ENCODE data around the gene ARL5C.

The ARL5C gene, protein sequence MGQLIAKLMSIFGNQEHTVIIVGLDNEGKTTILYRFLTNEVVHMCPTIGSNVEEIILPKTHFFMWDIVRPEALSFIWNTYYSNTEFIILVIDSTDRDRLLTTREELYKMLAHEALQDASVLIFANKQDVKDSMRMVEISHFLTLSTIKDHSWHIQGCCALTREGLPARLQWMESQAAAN

DNA sequence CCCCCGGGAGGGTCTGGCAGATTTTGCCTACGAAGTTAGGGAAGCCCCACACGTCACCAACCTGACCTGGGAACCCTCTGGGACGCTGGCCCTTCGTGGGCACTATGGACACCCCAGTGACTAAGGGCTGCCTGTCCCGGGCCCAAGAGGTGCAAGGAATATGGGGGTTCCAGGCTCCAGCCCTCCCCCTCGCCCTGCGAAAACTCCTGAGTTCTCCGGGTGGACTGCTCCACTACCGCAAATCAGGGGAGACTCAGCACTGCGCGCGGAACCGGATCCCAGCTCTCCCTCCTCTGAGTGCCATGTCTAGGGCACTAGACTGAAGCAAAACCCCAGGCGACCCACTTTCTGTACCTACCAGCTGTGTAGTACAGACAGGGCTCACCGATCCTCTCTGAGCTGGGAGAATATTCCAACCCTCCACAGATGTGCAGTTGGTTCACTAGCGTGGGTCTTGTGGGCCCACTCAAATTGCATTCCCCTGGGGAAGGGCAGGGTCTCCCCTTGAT lies at the start of gene ARL5C:
TSS of gene ARL5C (minus strand) at position 321 of the 509 bp plus-strand sequence. CDS start 401 bp downstream, outside the sequence.
- peak within 1 kb of the TSS; percentile 44 for H3K4me3 ChIP-seq (ENCODE audit: low read depth, low read length)
- DNase-seq (ENCODE audit: low read depth): no peak

DNA sequence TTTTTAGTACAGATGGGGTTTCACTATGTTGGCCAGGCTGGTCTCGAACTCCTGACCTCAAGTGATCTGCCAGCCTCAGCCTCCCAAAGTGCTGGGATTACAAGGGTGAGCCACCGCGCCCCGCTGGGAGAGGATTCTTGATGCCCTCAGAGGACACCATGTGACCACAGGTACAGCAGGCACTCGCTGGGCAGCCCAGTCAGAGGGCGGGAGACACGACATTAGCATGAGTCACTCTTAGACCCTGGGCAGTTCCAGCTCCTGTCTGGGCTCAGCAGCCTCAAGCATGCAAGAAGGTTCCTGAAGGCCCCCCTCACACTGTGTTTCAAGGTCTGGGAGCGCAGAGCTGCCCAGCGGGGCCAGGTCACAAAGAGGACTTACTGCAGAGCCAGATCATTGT lies 47.9 kb upstream of the ARL5C start:
- no peak for DNase-seq (ENCODE audit: low read depth)
- no peak overlapping the region for H3K4me3 ChIP-seq (ENCODE audit: low read depth, low read length)

DNA sequence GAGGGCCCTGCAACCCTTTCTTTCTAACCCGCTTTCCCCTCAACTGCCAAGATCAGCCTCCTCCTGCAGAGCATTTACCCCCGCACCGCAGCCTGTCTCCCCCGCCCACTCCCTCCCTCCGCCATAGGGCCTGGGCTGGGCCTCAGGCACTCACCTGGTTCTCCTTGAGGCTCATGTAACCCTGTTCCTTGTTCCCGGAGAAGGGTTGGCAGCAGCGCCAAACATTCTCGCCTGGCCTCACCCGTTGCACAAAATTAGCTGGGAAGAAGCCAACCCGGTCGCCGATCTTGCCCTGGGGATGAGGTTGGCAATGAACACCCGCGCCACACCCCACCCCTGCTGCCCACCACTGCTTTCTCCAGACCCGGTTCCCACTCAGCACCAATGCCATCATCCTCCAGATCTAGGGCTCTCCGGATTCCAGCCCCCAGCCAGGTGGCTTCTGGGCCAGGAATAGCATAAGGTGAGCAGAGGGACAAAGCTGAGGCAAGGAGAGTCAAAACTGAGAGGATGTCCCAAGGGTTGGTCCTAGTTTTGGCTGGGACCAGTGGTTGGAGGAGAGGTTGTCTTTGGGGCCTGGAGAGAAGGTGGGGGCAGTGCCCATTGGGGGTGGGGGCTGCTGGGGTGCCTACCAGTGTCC lies 47.0 kb upstream of the ARL5C start:
- no peak for DNase-seq (ENCODE audit: low read depth)
- H3K4me3 ChIP-seq (ENCODE audit: low read depth, low read length): no peak overlapping the region

DNA sequence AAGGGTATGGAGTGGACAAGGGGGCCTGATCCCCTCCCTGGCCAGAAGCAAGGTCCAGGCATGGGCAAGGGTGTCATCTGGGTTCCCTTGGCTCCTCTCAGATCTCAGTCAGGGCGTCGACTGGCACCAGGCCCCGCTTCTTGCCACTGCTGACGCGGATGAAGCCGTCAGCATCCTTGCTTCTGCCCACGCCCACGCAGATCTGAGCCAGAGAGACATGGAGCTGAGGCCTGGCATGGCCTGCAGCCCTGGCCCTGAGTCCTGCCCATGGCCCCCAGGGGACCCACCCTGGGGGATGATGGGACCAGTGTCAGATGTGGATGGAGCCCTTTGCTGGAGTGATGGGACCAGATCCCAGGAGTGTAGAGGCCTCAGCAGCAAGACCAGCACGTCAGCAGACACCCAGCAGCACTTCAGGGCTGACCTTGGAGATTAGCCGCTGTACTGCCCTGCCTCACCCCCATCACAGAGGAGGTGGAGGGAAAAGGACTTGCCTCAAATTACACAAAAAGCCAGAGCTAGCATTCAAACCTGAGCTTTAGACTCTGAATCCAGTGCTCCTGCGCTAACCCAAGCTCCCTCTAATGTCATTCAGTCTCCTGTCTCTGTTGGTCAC lies 46.3 kb upstream of the ARL5C start:
- DNase-seq (ENCODE audit: low read depth): no peak
- H3K4me3 ChIP-seq (ENCODE audit: low read depth, low read length): no peak overlapping the region

DNA sequence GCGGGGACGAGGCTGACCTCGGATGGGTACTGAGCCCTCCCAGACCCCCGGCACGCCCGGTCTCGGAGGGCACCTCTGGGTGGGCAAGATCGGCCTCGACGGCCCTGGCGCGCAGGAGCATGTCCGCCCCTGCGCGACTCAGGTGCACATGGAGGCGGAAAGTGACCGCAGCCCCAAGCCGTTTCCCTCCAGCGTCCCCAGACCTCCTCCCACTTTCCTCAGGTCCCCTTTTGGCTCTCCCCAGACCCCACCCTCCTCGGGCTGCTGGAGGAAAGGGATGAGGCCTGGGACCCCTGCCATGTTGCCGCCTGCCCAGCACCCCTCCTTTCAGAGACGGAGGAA lies 44.1 kb upstream of the ARL5C start:
- DNase-seq (ENCODE audit: low read depth): no peak
- H3K4me3 ChIP-seq (ENCODE audit: low read depth, low read length): peak overlapping the region; percentile 25

DNA sequence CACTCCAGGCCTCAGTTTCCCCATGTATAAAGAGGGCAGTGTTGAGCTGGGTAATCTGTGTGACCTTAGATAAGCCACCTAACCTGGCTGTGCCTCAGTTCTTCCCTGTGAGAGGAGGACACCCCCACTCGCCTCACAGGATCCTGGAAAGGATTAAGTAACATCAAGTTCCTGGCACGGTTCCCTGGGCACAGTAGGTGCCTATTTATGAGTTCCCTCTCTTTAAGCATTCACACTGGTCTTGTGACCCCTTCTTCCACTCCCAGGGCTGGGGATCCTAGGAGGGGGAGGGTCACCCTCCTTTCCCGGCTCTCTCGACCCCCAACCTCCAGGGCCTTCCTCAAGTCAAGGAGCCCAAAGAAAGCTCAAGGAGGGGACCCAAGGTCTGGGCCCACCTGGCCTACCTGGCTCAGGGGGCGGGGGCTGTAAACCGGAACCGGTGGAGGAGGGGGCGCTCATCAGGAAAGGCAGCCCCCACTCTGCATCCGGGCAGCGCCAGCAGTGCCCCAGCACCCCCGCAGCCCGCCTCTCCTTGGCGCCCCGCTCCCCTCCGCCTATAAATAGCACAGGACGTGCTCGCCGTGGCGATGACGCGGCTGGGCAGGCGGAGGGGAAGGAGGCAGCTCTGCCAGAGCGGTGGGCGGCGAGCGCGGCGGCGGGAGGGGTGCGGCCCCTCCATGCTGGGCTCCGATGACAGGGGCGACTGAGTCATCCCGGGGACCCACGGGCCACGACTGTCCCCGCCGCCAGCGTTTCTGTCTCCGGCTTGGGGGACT lies 43.5 kb upstream of the ARL5C start:
- no peak for DNase-seq (ENCODE audit: low read depth)
- H3K4me3 ChIP-seq (ENCODE audit: low read depth, low read length): peak overlapping the region; percentile 25

DNA sequence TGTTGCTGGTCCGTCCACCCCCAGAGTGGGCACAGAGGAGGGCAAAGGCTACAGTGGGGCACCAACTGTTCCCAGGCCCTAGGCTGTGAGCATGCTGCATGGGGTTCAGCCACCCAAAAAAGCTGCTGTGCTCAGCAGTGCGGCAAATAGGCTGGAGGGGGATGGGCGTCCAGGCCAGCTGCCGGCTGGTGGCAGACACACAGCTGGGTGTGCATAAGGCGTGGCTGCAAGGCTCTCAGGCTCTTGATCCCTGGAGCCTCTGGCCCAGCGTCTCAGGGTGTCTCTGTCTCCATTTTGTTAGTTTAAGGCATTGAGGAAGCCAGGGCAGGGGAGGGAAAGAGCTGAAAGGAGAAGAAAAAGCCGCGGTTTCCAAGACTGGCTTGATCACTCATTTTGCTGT lies 42.9 kb upstream of the ARL5C start:
- DNase-seq (ENCODE audit: low read depth): no peak
- no peak overlapping the region for H3K4me3 ChIP-seq (ENCODE audit: low read depth, low read length)

DNA sequence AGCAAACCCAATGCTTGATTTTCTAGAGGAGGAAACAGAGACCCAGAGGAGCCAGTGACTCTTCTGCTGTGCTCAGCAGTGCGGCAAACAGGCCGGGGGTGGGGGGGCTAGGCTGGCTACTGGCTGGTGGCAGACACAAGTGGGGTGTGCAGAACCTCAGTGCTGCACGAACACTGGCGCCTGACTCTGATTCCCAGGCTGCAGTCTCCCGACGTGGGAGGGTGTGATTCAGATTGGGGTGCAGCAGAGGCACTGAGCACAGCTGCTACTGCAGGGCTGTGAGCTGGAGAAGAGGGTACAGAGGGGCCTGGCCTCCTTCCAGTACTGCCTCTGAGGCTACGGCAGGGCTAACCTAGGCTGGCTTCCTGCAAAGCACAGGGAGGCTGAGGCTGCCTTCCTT lies 42.2 kb upstream of the ARL5C start:
- no peak overlapping the region for H3K4me3 ChIP-seq (ENCODE audit: low read depth, low read length)
- no peak for DNase-seq (ENCODE audit: low read depth)

DNA sequence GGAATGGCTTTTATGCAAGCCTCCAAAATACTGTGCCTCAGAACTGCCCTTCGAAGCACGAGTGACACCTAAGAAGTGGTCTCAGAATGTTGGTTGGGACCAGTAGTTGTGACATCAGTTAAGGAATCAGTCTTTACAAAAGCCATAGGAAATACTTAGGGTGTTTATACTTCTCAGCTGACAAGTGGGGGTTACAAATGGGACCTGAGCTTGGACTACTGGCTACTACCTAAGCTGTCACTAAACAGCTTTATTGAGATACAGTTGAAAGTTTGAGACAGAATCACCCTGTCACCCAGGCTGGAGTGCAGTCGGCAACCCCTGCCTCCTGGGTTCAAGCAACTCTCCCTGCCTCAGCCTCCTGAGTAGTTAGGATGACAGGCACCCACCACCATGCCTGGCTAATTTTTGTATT lies 39.2 kb upstream of the ARL5C start:
- H3K4me3 ChIP-seq (ENCODE audit: low read depth, low read length): no peak overlapping the region
- no peak for DNase-seq (ENCODE audit: low read depth)

DNA sequence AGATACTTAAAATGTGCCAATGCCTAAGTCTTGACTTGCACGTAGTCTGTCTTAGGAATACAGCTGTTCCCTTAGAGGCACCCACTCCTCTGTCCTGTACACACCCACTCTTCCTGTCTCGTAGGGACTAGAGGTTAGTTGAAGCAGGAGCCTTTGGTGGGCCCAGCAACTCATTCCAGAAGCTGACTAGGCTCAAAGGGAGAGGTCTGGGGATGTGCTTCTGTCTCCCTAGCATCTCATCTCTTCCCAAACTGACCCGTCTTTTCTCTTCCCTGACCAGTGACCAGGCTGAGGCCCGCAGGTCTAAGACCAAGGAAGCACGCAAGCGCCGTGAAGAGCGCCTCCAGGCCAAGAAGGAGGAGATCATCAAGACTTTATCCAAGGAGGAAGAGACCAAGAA lies 38.3 kb upstream of the ARL5C start:
- DNase-seq (ENCODE audit: low read depth): no peak
- no peak overlapping the region for H3K4me3 ChIP-seq (ENCODE audit: low read depth, low read length)

DNA sequence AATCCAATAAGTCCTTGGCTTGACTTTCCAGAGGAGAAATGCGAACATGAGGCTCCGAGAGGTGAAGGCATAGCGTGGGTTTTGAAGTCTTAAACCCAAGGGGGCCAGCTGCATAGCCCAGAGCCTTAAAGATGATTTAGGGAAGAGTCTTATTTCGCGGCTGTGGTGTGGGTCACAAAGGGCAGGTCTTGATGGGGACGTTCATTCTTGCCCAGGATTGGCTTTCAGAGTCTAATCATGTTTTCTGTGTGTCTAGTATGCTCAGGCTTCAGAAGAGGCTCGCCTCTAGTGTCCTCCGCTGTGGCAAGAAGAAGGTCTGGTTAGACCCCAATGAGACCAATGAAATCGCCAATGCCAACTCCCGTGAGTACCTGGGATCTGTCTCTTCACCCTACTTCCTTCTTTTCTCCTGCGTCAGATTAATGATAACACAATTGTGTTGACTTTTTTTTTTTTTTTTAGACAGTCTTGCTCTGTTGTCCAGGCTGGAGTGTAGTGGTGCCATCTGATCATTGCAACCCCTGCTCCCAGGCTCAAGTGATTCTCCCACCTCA lies 35.1 kb upstream of the ARL5C start:
- no peak for DNase-seq (ENCODE audit: low read depth)
- peak overlapping the region; percentile 62 for H3K4me3 ChIP-seq (ENCODE audit: low read depth, low read length)

DNA sequence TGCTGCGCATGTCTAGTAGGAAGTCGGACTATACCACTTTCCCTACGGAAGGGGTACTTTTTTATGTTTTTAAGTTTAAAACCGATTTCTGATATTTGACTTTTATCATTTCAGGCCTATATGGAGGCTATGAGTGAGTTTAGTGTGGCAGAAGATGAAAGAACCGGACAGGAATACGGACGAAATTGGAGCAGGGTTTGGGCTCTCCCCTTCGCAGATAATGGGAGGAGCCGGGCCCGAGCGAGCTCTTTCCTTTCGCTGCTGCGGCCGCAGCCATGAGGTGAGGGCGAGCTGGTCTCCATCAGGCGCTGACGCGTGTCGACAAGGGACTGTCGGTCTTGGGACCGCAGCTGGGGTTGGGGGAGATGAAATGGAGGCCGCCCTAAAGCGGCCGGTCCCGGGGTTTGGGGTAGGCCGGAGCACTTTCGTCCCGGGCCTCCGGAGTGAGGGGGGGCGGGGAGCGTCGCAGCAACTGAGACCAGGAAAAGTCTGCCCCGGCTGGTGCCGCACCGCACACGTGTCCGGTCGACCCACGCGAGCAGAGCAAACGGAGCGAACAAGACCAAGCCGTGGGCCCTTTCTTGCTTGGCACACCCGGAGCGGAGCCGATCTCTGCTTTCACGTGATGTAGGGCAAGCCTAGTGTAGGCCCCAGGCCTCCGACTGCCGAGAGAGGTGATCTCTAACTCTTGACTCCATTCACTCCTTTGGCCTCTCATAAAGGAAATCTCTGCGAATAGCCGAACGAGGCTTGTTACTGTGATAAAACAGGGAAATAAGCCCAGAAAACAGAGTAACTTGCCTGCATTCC lies 34.3 kb upstream of the ARL5C start, which contains the start of gene RPL19:
TSS of gene RPL19 (plus strand) at position 214 of the 810 bp plus-strand sequence. CDS start at position 276, 62 bp downstream.
- DNase-seq (ENCODE audit: low read depth): no peak

DNA sequence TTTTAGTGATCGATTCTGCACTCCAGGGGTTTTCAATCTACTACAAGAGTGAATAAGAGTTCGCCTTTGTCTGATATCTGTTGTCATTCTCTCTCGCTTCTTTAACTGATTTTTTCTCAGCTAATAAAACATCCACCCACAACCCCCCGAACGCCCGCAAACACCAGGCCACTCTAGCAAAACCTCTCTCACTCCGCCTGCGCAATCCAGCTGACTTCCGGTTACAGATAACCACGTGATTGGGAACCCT lies 33.8 kb upstream of the ARL5C start:
- peak; percentile 84 for DNase-seq (ENCODE audit: low read depth)
- peak overlapping the region; percentile 62 for H3K4me3 ChIP-seq (ENCODE audit: low read depth, low read length)

More for the DNA sequence above, 34.3 kb upstream of the ARL5C start, which contains the start of gene RPL19:
- H3K4me3 ChIP-seq (ENCODE audit: low read depth, low read length): peak within 1 kb of the TSS; percentile 62

DNA sequence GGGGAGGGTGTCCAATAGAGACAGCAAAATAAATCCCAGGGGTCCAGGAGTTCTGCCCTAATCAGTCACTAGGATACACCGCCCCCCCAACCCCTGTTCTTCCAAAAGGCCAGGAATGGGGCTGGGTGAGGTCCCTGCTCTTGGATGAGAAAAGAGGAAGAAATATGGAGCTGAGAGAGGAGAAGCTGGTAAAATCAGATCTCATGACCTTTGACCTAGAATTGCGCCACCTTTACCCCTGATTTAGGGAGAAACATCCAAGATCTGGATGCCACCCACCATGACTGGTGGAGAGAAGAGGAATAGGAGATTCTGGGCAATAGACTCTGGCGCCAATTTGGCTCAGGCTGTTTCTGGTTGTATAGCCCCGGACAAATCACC lies 32.2 kb upstream of the ARL5C start:
- peak overlapping the region; percentile 90 for H3K4me3 ChIP-seq (ENCODE audit: low read depth, low read length)

DNA sequence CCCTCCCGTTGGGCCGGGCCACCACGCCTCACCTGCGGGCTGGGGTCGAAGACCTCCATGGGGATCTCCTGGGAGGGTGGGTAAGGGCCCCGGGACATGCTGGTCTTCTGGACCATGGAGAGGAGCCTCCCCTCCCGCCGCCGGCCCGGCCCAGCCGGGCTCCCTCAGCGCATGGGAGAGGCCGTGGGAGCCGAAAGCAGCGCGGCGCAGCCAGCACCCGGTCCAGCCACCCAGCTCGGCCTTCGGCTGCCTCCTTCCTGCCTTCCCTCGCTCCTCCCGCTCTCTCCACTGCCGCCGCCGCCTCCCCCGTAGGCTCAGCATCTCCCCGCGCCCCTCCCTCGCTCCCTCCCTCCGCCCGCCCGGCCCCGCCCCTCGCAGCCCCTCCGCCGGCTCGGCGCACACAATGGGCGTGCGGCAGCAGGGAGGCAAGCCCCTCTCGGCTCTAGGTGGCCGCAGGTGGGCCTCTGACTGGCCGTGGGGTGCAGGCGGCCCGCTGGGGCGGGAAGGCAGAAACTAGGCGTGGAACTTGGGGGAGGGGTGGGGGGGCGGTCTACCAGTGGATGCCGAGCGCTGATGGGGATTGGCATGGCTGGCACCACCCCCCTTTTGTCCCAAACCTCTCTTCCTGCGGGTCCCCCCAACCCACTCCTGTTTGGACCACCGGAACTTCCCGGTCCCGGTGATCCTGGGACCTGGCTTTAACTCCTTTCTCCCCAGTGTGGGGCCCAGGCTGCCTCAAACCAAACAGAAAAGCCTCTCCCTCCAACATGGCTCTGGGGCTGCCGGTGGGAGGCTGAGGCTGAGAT lies 31.6 kb upstream of the ARL5C start, which contains the start of gene CACNB1:
TSS of gene CACNB1 (minus strand) at position 290 of the 806 bp plus-strand sequence. CDS start at position 116, 174 bp downstream.
- DNase-seq (ENCODE audit: low read depth): peak; percentile 34
- H3K4me3 ChIP-seq (ENCODE audit: low read depth, low read length): peak within 1 kb of the TSS; percentile 90

More for the DNA sequence above, 32.2 kb upstream of the ARL5C start:
- no peak for DNase-seq (ENCODE audit: low read depth)

DNA sequence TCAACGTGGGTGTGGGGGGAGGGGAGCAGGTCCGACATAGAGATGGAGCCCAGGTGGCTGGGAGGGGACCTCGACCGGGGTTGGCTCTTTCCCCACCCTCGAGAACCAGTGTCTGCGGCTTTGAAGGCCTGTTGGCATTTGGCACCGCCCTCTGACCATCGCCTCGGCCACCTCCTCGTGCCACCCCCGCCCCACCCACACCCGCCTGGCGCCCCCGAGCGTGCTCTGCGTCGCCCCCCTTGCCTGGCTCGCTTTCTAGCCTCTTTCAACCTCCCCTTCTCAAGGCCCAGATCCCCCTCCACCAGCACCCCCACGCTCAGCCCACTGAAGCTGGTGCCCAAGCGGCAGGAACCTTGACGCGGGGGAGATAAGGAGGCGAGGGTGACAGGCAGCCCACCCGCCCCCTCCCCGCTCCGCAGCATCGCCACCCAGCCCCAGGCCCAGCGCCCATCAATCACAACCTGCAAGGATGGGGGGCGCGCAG lies 30.9 kb upstream of the ARL5C start:
- no peak for DNase-seq (ENCODE audit: low read depth)
- H3K4me3 ChIP-seq (ENCODE audit: low read depth, low read length): peak overlapping the region; percentile 90

DNA sequence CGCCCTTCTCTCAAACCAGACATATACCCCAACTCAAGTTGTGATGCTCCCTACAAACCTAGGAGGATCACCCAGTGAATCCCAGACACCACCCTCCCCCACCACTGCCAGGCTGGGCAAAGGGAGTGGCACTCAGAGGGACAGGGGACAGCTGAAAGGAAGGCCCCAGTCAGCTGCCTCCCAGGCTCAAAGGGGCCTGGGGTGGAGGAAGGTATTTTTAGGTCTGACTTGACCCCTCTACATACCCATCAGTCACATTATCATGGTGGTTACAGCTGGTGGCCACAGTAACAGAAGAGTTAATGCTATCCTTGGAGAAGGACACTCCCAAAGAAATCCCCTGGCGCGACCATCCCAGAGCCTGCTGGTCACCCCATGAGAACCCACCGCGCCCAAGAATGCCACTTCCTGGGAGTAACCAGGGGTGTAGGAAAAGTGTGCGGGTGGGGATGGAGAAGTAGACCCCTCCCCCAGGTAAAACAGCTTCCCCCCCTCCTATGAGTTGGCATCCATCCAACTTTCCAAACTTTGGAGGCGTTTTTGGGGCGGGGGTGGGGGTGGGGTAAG lies 30.4 kb upstream of the ARL5C start:
- no peak for DNase-seq (ENCODE audit: low read depth)
- H3K4me3 ChIP-seq (ENCODE audit: low read depth, low read length): peak overlapping the region; percentile 90

Data from skeletal muscle cell (primary cell).